ENCODE measurements around the gene ZNF213.

Gene ZNF213

DNA sequence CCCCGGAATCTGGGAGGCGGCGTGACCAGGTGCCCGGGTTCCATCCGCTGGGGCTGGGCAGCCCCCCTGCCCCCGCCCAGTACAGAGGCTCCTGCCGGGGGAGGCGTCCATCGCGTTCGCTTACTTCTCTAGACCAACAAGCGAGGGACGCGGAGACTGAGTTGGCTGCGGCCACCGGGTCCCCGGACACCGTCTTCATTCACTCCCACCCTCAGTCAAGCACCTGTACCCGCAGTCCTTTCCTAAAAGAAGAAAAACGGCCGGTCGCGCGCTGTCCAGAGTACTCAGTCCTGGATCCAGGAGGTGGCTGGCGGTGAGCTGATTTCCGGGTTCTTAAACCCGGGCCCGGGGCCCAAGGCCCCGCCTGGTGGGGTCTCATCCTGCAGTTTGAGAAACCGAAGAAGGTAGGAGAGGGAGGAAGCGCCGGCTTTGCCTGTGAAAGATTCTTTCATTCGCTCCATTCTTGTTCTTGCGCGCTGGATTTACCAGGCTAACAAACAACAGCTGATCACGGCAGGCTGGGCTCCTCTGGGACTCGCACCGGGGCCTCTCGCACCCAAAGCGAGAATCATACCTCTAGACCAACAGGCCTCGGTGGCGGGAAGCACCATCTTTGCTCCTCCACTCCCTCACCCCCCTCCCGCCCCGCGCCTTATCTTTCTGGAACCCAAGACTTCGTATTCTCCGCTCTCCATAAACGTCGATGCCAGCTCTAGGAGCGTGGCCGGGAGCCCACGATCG lies 35.8 kb downstream of the ZNF213 start:
- H3K4me3 ChIP-seq (ENCODE audit: low read depth, low read length): no peak overlapping the region
- TF ChIP-seq, protein P1, sequence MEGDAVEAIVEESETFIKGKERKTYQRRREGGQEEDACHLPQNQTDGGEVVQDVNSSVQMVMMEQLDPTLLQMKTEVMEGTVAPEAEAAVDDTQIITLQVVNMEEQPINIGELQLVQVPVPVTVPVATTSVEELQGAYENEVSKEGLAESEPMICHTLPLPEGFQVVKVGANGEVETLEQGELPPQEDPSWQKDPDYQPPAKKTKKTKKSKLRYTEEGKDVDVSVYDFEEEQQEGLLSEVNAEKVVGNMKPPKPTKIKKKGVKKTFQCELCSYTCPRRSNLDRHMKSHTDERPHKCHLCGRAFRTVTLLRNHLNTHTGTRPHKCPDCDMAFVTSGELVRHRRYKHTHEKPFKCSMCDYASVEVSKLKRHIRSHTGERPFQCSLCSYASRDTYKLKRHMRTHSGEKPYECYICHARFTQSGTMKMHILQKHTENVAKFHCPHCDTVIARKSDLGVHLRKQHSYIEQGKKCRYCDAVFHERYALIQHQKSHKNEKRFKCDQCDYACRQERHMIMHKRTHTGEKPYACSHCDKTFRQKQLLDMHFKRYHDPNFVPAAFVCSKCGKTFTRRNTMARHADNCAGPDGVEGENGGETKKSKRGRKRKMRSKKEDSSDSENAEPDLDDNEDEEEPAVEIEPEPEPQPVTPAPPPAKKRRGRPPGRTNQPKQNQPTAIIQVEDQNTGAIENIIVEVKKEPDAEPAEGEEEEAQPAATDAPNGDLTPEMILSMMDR (IDR thresholded peaks at IDR 0.05; ENCODE audit: borderline replicate concordance, insufficient read depth, low read depth, low read length): no peak

DNA sequence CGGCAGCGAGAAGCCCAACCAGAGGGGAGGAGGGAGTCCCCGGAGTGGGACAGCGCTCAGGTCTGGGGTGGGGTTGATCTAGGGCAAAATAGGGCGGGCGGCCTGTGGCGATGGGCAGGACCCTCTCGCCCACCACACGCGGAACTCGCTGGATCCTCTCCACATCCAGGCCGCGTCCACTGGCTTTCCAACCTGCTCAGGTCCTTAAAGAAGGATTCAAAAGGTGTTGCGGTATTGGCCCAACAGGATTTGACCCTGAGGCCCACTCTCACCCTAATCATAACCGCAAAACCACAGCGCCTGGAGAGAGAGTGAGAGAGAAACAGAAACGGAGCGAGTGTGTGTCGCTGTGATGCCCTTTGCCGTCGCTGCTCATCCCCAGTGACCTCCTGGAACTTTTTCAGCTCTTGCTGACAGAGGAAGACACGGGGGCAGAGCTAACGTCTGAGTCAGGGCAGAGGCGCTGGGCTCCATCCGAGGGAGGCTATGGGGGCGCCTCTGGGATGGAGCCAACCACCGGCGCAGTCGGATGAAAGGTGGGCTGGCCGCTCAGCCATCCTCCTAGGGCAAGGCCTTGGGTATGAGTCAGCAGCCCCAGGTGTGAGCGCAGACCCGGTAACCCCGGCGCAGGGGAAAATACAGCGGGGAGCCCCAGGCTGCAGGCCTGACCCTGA lies 36.5 kb downstream of the ZNF213 start:
- peak overlapping the region; percentile 10 for H3K4me3 ChIP-seq (ENCODE audit: low read depth, low read length)
- TF ChIP-seq, protein P1 (IDR thresholded peaks at IDR 0.05; ENCODE audit: borderline replicate concordance, insufficient read depth, low read depth, low read length): no peak

DNA sequence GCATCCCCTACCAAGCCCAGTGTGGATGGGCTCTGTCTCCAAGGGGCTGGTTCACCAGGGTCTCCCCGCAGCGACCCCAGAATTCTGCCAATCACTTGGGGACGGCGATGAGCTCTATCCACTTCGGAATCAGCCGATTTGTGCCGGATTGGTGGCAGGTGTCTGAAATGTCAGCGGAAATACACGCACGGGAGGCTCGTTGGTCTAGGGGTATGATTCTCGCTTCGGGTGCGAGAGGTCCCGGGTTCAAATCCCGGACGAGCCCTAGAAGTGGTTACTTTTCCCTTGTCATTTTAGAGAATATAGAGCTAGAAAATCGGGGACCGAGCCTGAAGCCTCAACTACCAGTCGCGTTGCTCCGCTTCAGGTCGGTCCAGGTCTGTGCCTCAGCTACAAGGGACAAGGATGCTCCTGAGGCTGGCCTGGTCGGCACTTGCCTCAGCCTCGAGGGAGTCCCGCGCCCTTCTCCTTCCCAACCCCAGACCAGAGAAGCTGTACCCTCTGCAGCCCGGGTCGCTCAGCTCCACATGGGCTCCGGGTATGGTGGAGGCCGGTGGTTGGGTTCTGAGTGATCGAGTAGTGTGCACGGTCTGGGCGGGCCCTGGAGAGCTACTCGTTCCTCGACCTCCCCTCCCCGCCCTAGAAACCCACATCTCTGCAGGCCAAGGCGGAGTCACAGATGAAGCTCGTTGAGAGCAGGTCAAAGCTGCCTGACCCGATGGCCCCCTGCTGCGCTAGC lies 37.2 kb downstream of the ZNF213 start:
- TF ChIP-seq, protein P1 (IDR thresholded peaks at IDR 0.05; ENCODE audit: borderline replicate concordance, insufficient read depth, low read depth, low read length): no peak
- H3K4me3 ChIP-seq (ENCODE audit: low read depth, low read length): peak overlapping the region; percentile 10

DNA sequence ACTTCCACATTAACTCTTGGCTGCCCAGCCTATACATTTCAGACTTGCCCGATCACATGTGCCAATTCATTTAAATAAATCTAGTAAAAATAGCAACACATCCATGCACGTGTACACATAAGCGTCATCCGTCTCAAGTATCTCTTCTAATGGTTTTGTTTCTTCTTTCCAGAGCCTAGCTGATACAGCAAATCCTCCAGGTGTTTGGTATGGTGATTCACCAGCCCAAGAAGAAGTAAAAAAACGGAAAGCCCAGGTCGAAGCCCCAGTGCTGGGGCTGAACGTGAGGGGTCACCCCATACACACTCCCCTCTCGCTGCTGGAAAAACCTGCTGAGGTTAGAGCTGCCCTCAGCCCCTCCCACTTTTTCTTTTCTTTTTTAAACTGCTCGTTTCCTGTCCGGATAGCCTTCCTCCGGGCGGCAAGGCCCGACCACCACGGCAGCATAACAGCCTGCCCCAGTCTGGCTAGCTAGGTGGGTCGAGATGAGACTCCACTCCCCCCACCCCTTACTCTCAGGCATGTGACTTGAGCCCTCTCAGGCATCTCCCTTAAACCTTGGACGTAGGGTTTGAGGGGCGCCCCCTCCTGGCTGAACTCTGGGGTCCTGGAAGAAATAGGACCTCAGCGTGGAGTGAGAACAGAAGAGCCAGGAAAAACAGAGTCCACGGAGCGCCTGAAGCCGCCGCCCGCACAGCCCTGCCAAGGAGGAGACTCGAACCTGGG lies 39.2 kb downstream of the ZNF213 start:
- H3K4me3 ChIP-seq (ENCODE audit: low read depth, low read length): peak overlapping the region; percentile 45
- TF ChIP-seq, protein P1 (IDR thresholded peaks at IDR 0.05; ENCODE audit: borderline replicate concordance, insufficient read depth, low read depth, low read length): peak; percentile 58

DNA sequence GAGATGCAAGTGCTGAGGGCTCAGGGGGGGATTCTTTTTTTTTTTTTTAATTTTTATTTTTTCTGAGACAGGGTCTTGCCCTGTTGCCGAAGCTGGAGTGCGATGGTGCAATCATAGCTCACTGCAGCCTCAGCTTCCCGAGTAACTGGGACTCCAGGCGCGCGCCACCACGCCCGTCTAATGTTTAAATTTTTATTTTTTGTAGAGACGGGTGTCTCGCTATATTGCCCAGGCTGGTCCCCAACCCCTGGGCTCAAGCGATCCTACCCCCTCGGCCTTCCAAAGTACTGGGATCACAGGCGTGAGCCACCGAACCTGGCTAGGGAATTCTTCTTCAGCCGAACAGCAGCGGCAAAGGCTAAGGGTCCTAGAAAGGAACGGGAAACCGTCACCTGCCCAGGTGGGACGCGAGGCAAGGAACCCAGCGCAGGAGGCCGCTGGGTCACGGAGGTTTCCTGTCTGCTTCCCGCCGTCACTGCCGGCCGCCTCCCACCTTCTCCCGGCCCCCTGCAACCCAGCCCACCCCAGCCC lies 39.9 kb downstream of the ZNF213 start:
- TF ChIP-seq, protein P1 (IDR thresholded peaks at IDR 0.05; ENCODE audit: borderline replicate concordance, insufficient read depth, low read depth, low read length): no peak
- no peak overlapping the region for H3K4me3 ChIP-seq (ENCODE audit: low read depth, low read length)

DNA sequence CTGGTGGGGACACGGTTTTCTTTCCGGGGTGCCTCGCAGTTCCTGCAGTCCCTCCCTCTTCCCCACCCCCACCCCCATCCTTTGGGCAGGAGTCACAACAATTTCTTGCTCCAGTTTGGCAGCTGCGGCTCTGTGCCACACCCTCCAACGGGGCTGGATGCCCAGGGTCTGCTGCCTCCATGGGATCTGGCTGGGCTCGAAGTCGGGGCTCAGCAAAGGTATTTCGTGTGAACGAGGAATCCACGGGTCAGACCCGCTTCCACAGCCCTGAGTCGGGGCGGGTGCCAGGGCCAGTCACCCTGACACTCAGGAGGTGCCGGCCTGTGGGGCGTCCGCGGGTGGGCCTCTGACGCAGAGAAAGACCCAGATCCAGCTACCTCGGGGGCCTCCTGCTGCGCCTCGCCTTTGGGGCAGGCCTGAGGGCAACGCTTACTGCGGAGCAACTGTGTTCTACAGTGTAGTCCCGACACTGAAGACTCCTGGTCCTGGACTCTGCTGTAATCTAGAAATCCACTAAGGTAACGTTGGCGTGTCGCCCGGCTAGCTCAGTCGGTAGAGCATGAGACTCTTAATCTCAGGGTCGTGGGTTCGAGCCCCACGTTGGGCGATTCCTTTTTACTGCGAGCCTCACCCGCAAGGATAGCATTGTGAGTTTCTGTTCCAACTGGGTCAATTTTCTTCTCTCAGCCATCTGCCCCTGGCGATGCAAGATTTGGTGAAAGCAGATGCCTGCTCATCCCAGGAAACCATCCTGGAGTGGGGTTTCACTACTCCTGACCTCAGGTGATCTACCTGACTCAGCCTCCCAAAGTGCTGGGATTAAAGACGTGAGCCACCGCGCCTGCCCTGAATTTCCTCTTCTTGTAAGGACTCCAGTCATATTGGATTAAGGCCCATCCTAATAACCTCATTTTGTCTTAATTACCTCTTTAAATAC lies 40.6 kb downstream of the ZNF213 start:
- TF ChIP-seq, protein P1 (IDR thresholded peaks at IDR 0.05; ENCODE audit: borderline replicate concordance, insufficient read depth, low read depth, low read length): no peak
- H3K4me3 ChIP-seq (ENCODE audit: low read depth, low read length): no peak overlapping the region

All from GM12875 (cell line).